ENCODE measurements around the gene RARA.
"Not testable (repeated sequence)": the region's sequence is repeated elsewhere in the genome, so short reads cannot be mapped to it uniquely, and the experiment has no call there.

The RARA gene

DNA sequence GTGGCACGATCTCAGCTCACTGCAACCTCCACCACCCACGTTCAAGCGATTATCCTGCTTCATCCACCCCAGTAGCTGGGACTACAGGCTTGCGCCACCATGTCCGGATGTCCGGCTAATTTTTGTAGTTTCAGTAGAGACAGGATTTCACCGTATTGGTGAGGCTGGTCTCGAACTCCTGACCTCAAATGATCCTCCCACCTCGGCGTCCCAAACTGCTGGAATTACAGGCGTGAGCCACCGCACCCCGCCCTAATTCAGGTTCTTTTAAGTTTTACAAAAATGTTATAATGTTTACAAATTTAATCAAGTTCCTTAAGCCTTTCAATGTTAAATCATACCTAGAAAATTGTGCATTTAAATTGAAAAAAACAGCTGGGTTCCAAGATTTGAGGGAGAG is 68.9 kb downstream of the RARA start:
- Histone ChIP-seq H3K9ac (no peak overlapping the region), H3K27me3 (no peaks in the 10 kb centered on the region), H3K4me2 (no peak overlapping the region), H3K4me3 (no peak overlapping the region), H3K9me3 (replicated peaks in 1 of 11) (peaks cover 0 to 28% (median 12%) of the 10 kb centered on the region in 11 experiments; a peak in 13 of 22 replicates), H3K4me1 (peaks cover 3 to 28% (median 14%) of the 10 kb centered on the region in 10 experiments; a peak in 18 of 20 replicates), H4K20me1 (no peaks in the 10 kb centered on the region), H3K36me3 (peaks cover 0 to 5% (median 0%) of the 10 kb centered on the region in 11 experiments; a peak in 3 of 22 replicates), H3K27ac (no peak overlapping the region)
- no peak for TF ChIP-seq Cebpa-rat (IDR thresholded peaks at IDR 0.05)

DNA sequence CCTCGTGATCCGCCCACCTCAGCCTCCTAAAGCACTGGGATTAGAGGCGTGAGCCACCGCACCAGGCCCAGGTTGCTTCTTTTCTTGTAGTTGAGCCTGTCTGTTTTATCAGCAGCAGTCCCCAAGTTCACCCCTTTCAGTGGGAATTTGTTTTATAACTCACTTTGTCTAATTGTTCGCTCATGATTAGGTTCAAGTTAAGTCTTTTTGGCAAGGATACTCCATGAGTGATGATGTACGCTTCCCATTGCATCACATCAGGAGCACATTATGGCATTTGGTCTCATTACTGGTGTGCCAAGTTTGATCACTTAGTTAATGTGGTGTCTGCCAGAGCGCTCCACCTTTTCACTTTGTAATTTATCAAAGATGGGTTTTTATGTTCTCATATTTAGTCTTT is 70.0 kb downstream of the RARA start:
- Histone ChIP-seq H3K27ac (no peak overlapping the region), H3K4me3 (no peak overlapping the region), H3K27me3 (no peaks in the 10 kb centered on the region), H3K9me3 (replicated peaks in 1 of 11) (peaks cover 0 to 17% (median 9%) of the 10 kb centered on the region in 11 experiments; a peak in 10 of 22 replicates), H3K4me1 (peaks cover 0 to 21% (median 7%) of the 10 kb centered on the region in 10 experiments; a peak in 12 of 20 replicates), H3K36me3 (peaks cover 0 to 15% (median 5%) of the 10 kb centered on the region in 11 experiments; a peak in 10 of 22 replicates), H3K4me2 (no peak overlapping the region), H4K20me1 (peaks cover 0 to 3% (median 0%) of the 10 kb centered on the region in 11 experiments; a peak in 1 of 22 replicates), H3K9ac (no peak overlapping the region)
- TF ChIP-seq Cebpa-rat (IDR thresholded peaks at IDR 0.05): no peak

DNA sequence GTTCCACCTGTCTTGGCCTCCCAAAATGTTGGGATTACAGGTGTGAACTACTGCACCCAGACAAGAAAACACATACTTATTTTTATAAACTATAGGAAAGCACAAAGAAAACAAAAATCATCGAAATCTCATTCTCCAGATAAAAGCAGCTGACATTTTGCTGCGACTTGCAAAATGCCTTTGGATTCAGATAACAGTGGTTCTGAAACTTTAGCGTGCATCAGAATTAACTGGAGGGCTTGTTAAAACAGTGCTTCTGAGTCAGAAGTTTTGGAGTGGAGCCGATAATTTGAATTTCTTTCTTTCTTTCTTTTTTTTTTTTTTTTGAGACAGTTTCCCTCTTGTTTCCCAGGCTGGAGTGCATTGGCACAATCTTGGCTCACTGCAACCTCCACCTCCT is 73.3 kb downstream of the RARA start:
- no peak overlapping the region for H3K9ac ChIP-seq
- H3K36me3 ChIP-seq: peaks cover 0 to 47% (median 36%) of the 10 kb centered on the region in 11 experiments; a peak in 18 of 22 replicates
- H4K20me1 ChIP-seq: peaks cover 0 to 9% (median 0%) of the 10 kb centered on the region in 11 experiments; a peak in 3 of 22 replicates
- H3K4me2 ChIP-seq: no peak overlapping the region
- no peaks in the 10 kb centered on the region for H3K27me3 ChIP-seq
- TF ChIP-seq Cebpa-rat (IDR thresholded peaks at IDR 0.05): no peak
- H3K27ac ChIP-seq: no peak overlapping the region
- peaks cover 0 to 4% (median 0%) of the 10 kb centered on the region in 10 experiments; a peak in 2 of 20 replicates for H3K4me1 ChIP-seq
- H3K4me3 ChIP-seq: no peak overlapping the region
- no peaks in the 10 kb centered on the region for H3K9me3 ChIP-seq (replicated peaks in 1 of 11)

DNA sequence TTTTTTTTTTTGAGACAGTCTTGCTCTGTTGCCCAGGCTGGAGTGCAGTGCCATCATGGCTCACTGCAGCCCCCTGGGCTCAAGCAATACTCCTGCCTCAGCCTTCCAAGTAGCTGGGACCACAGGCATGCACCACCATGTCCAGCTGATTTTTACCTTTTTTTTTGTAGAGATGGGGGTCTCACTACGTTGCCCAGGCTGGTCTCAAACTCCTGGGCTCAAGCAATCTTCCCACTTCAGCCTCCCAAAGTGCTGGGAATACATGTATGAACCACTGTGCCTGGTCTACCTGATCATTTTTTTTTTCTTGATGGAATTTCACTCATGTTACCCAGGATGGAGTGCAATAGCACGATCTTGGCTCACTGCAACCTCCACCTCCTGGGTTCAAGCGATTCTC is 77.6 kb downstream of the RARA start:
- H3K4me2 ChIP-seq; H3K27me3 ChIP-seq; H3K4me1 ChIP-seq; H3K9ac ChIP-seq; H3K4me3 ChIP-seq; H3K9me3 ChIP-seq (replicated peaks in 1 of 11); H4K20me1 ChIP-seq; H3K27ac ChIP-seq: not testable (repeated sequence)
- H3K36me3 ChIP-seq: peaks cover 8 to 90% (median 79%) of the 10 kb centered on the region in 11 experiments; a peak in 21 of 22 replicates

DNA sequence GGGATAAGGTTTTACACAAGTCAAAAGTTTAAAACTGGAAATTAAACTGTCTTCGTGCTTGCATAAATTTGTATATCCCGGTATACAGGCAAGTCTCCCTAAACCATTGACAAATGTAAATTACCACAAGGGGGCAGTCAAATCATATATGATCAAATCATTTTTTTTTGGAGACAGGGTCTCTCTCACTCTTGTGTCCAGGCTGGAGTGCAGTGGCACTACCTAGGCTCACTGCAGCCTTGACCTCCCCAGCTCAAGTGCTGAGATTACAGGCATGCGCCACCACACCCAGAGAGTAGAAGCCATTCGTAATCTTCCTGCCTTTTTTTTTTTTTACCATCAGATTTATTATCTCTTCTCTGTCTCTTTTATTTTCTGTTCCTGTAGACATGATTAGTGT is 90.2 kb downstream of the RARA start:
- no peak overlapping the region for H3K4me2 ChIP-seq
- TF ChIP-seq Cebpa-rat (IDR thresholded peaks at IDR 0.05): no peak
- no peak overlapping the region for H3K27ac ChIP-seq
- H3K9me3 ChIP-seq (replicated peaks in 1 of 11): no peaks in the 10 kb centered on the region
- H3K4me3 ChIP-seq: no peak overlapping the region
- H3K4me1 ChIP-seq: no peaks in the 10 kb centered on the region
- peaks cover 0 to 25% (median 3%) of the 10 kb centered on the region in 11 experiments; a peak in 6 of 22 replicates for H4K20me1 ChIP-seq
- no peak overlapping the region for H3K9ac ChIP-seq
- peaks cover 0 to 100% (median 100%) of the 10 kb centered on the region in 11 experiments; a peak in 20 of 22 replicates for H3K36me3 ChIP-seq
- no peaks in the 10 kb centered on the region for H3K27me3 ChIP-seq

DNA sequence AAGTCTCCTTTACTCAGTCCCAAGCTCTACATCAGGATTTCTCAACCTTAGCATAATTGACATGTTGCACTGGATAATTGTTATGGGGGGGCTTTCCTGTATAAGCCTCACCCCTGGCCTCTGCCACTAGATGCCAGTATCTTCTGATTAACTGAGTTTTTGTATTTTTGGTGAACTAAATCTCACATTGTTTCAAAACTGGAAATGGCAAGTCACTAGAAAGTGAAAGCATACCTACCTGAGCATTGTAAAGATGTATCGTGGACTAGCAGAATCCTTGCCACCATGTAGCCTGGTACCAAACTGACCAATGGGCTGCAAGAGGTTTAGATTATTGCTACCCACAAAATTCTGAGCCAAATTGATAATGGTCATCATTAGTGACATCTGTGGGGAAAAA is 93.7 kb downstream of the RARA start:
- H3K27ac ChIP-seq: no peak overlapping the region
- H3K4me3 ChIP-seq: no peak overlapping the region

DNA sequence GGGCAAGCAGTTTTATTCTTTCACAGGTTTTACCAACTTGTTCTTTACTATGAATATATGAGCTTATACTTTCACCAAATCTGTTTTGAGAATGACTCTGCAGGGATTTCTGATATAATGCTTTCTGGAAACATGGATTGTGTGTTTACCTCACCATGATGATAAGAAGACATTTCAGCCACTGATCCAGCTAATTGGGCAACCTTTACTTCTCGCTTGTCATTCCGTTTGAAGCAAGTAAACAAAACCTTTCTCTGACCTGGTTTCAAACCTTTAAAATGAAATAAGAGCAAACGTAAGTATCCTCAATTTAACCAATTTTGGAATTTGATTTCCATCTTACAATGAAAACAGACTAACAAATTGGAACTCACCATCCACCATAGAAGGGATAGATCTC is 95.0 kb downstream of the RARA start:
- no peak for TF ChIP-seq Cebpa-rat (IDR thresholded peaks at IDR 0.05)
- Histone ChIP-seq H3K9me3 (replicated peaks in 1 of 11) (no peaks in the 10 kb centered on the region), H3K27ac (no peak overlapping the region), H3K36me3 (peaks cover 0 to 100% (median 99%) of the 10 kb centered on the region in 11 experiments; a peak in 21 of 22 replicates), H3K4me1 (no peaks in the 10 kb centered on the region), H3K4me3 (no peak overlapping the region), H3K27me3 (no peaks in the 10 kb centered on the region), H4K20me1 (peaks cover 0 to 30% (median 2%) of the 10 kb centered on the region in 11 experiments; a peak in 7 of 22 replicates), H3K4me2 (no peak overlapping the region), H3K9ac (no peak overlapping the region)

More for the DNA sequence above, 93.7 kb downstream of the RARA start:
- Histone ChIP-seq H3K36me3 (peaks cover 0 to 100% (median 100%) of the 10 kb centered on the region in 11 experiments; a peak in 21 of 22 replicates), H3K4me2 (no peak overlapping the region), H3K4me1 (no peaks in the 10 kb centered on the region), H4K20me1 (peaks cover 0 to 25% (median 0%) of the 10 kb centered on the region in 11 experiments; a peak in 8 of 22 replicates), H3K9me3 (replicated peaks in 1 of 11) (no peaks in the 10 kb centered on the region), H3K9ac (no peak overlapping the region; a peak in 1 of 22 replicates), H3K27me3 (no peaks in the 10 kb centered on the region)
- TF ChIP-seq Cebpa-rat (IDR thresholded peaks at IDR 0.05): no peak
